Measurements from ENCODE around the gene THUMPD2.

Gene THUMPD2

DNA sequence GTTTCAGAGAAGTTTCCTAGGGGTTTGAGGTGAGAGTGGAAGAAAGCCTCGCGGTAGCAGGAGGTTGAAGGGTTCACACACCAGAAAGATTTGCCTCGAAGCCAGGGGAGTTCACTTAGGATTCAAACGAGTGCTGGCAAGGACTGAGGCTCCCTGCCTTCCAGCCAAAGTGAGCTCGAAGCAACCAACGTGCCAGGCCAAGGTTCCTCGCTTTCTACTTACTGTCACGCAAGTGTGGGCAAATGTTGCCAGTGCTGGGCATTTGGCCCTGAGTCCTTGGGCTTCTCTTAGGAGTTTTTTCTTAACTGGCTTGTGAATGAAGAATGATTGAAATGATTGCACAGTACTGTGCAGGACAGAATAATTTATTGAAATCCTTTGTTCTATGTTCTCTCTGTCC, 59.7 kb downstream of the THUMPD2 start:
- no peaks in the 10 kb centered on the region for H3K27me3 ChIP-seq (ENCODE audit: control insufficient read depth, insufficient read depth, low read length)
- no peak overlapping the region for H3K9ac ChIP-seq (ENCODE audit: low read depth, low read length)
- H3K27ac ChIP-seq (ENCODE audit: low read depth, low read length) = no peak overlapping the region
- H3K36me3 ChIP-seq (ENCODE audit: control insufficient read depth, insufficient read depth, low read length) = no peaks in the 10 kb centered on the region
- no peak overlapping the region for H3K4me3 ChIP-seq (ENCODE audit: low read depth, low read length)
- no peaks in the 10 kb centered on the region for H3K9me3 ChIP-seq (ENCODE audit: control insufficient read depth, insufficient read depth, low read length)
- H3K4me1 ChIP-seq (ENCODE audit: control insufficient read depth, insufficient read depth, low read length) = peaks cover 22% of the 10 kb centered on the region

GRCh38 chr2:39718483-39718882, 60.6 kb downstream of the THUMPD2 start:
- no peaks in the 10 kb centered on the region for H3K36me3 ChIP-seq (ENCODE audit: control insufficient read depth, insufficient read depth, low read length)
- no peaks in the 10 kb centered on the region for H3K9me3 ChIP-seq (ENCODE audit: control insufficient read depth, insufficient read depth, low read length)
- peaks cover 18% of the 10 kb centered on the region for H3K4me1 ChIP-seq (ENCODE audit: control insufficient read depth, insufficient read depth, low read length)
- no peak overlapping the region for H3K9ac ChIP-seq (ENCODE audit: low read depth, low read length)
- H3K27ac ChIP-seq (ENCODE audit: low read depth, low read length) = no peak overlapping the region
- H3K4me3 ChIP-seq (ENCODE audit: low read depth, low read length) = no peak overlapping the region
- H3K27me3 ChIP-seq (ENCODE audit: control insufficient read depth, insufficient read depth, low read length) = no peaks in the 10 kb centered on the region

- Histone ChIP-seq H3K4me1 (ENCODE audit: control insufficient read depth, insufficient read depth, low read length) (peaks cover 17% of the 10 kb centered on the region), H3K27me3 (ENCODE audit: control insufficient read depth, insufficient read depth, low read length) (no peaks in the 10 kb centered on the region), H3K9ac (ENCODE audit: low read depth, low read length) (no peak overlapping the region), H3K9me3 (ENCODE audit: control insufficient read depth, insufficient read depth, low read length) (no peaks in the 10 kb centered on the region), H3K36me3 (ENCODE audit: control insufficient read depth, insufficient read depth, low read length) (no peaks in the 10 kb centered on the region), H3K27ac (ENCODE audit: low read depth, low read length) (no peak overlapping the region), H3K4me3 (ENCODE audit: low read depth, low read length) (no peak overlapping the region)
These were observed 62.0 kb downstream of the THUMPD2 start for GRCh38 chr2:39717067-39717466.

- no peak overlapping the region for H3K27ac ChIP-seq (ENCODE audit: low read depth, low read length)
- H3K36me3 ChIP-seq (ENCODE audit: control insufficient read depth, insufficient read depth, low read length) = no peaks in the 10 kb centered on the region
- H3K4me1 ChIP-seq (ENCODE audit: control insufficient read depth, insufficient read depth, low read length) = peaks cover 11% of the 10 kb centered on the region
- H3K27me3 ChIP-seq (ENCODE audit: control insufficient read depth, insufficient read depth, low read length) = no peaks in the 10 kb centered on the region
- H3K9me3 ChIP-seq (ENCODE audit: control insufficient read depth, insufficient read depth, low read length) = no peaks in the 10 kb centered on the region
- no peak overlapping the region for H3K9ac ChIP-seq (ENCODE audit: low read depth, low read length)
- no peak overlapping the region for H3K4me3 ChIP-seq (ENCODE audit: low read depth, low read length)
These were observed 63.2 kb downstream of the THUMPD2 start for GRCh38 chr2:39715822-39716221.

DNA sequence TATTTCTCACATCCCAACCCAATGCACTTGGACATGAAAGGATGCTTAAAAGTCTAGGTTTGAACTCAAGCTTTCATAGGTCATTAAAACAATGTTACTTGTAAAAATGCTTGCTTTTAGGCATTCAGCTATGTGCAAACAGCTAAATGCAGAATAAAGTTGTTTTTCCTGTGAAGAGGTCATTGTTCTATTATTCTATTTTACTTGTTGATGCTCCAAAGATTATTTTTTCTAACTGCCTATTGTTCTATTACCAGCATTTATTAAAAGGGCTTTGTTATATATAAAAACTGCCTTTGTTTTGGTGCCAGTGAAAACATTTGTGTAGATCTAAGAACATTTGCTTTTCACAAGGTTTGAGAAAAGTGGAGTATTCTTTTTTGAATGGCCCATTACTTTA, 64.0 kb downstream of the THUMPD2 start:
- H3K9ac ChIP-seq (ENCODE audit: low read depth, low read length) = no peak overlapping the region
- peaks cover 3% of the 10 kb centered on the region; the same call in 1 of the 2 replicates for H3K4me1 ChIP-seq (ENCODE audit: control insufficient read depth, insufficient read depth, low read length)
- H3K9me3 ChIP-seq (ENCODE audit: control insufficient read depth, insufficient read depth, low read length) = no peaks in the 10 kb centered on the region
- no peak overlapping the region for H3K4me3 ChIP-seq (ENCODE audit: low read depth, low read length)
- no peaks in the 10 kb centered on the region for H3K27me3 ChIP-seq (ENCODE audit: control insufficient read depth, insufficient read depth, low read length)
- no peak overlapping the region for H3K27ac ChIP-seq (ENCODE audit: low read depth, low read length)
- no peaks in the 10 kb centered on the region for H3K36me3 ChIP-seq (ENCODE audit: control insufficient read depth, insufficient read depth, low read length)

DNA sequence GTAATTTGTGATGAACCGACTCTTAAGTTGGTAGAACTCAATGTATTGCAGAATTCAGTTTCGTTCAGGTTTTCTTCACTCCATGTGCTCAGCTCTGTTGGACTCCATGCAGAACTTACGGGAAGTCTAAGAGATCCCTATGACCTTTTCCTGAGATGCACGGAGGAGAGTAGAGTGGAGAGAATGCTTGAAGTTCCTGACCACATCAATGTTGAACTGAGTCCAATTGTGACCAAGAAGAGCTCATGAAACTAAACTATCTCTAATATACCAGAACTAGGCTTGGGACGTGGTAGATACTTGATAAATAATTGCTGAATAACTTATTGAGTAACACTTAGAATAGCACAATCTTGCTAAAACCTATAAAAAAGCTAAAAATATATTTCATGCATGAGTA, 66.1 kb downstream of the THUMPD2 start:
- H3K4me1 ChIP-seq (ENCODE audit: control insufficient read depth, insufficient read depth, low read length) = peaks cover 3% of the 10 kb centered on the region; the same call in 1 of the 2 replicates
- no peaks in the 10 kb centered on the region for H3K36me3 ChIP-seq (ENCODE audit: control insufficient read depth, insufficient read depth, low read length)
- no peak overlapping the region for H3K9ac ChIP-seq (ENCODE audit: low read depth, low read length)
- H3K27ac ChIP-seq (ENCODE audit: low read depth, low read length) = no peak overlapping the region
- no peaks in the 10 kb centered on the region for H3K27me3 ChIP-seq (ENCODE audit: control insufficient read depth, insufficient read depth, low read length)
- H3K9me3 ChIP-seq (ENCODE audit: control insufficient read depth, insufficient read depth, low read length) = no peaks in the 10 kb centered on the region
- H3K4me3 ChIP-seq (ENCODE audit: low read depth, low read length) = no peak overlapping the region

DNA sequence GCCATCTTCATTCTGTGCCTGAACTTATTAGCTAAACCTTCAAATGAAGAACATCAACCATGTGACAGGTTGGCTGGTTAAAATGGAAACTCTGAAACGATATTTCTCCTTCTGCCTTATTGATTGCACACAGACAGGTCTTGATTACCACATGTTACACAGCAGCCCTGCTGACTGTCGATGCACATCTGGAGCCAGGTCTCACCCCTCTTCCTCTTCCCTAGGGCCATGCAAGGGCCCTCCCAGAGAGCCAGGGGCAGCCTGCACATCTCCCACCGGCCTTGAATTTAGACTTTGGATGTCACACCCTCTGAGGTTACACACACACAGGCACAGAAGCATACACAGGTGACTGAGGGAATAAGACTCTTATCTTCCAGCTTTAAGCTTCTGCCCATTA, 68.3 kb downstream of the THUMPD2 start:
- no peaks in the 10 kb centered on the region for H3K27me3 ChIP-seq (ENCODE audit: control insufficient read depth, insufficient read depth, low read length)
- H3K9ac ChIP-seq (ENCODE audit: low read depth, low read length) = no peak overlapping the region
- no peaks in the 10 kb centered on the region for H3K9me3 ChIP-seq (ENCODE audit: control insufficient read depth, insufficient read depth, low read length)
- H3K27ac ChIP-seq (ENCODE audit: low read depth, low read length) = no peak overlapping the region
- H3K36me3 ChIP-seq (ENCODE audit: control insufficient read depth, insufficient read depth, low read length) = no peaks in the 10 kb centered on the region
- no peak overlapping the region for H3K4me3 ChIP-seq (ENCODE audit: low read depth, low read length)
- H3K4me1 ChIP-seq (ENCODE audit: control insufficient read depth, insufficient read depth, low read length) = peaks cover 3% of the 10 kb centered on the region; the same call in 1 of the 2 replicates

DNA sequence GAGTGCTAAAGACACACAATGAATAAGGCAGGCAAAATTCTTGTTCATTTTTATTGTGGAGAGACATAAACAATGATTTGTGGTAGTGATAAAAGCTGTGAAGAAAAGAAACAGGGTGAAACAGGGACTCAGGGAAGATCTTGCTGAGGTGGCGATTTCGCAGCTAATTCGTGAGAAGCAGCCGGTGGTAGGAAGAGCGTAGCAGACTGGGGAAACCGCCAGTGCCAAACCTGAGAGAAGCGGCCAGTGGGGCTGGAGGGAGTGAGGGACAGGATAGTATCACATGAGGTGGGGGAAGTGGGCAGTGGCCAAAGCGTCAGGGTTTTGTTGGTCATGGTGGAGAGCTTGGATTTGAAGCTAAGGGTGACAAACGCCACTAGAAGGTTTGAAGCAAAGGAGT, 71.1 kb downstream of the THUMPD2 start:
- no peak overlapping the region for H3K9ac ChIP-seq (ENCODE audit: low read depth, low read length)
- H3K36me3 ChIP-seq (ENCODE audit: control insufficient read depth, insufficient read depth, low read length) = no peaks in the 10 kb centered on the region
- no peak overlapping the region for H3K4me3 ChIP-seq (ENCODE audit: low read depth, low read length)
- no peaks in the 10 kb centered on the region for H3K9me3 ChIP-seq (ENCODE audit: control insufficient read depth, insufficient read depth, low read length)
- H3K27me3 ChIP-seq (ENCODE audit: control insufficient read depth, insufficient read depth, low read length) = no peaks in the 10 kb centered on the region
- no peaks in the 10 kb centered on the region for H3K4me1 ChIP-seq (ENCODE audit: control insufficient read depth, insufficient read depth, low read length)
- H3K27ac ChIP-seq (ENCODE audit: low read depth, low read length) = no peak overlapping the region

DNA sequence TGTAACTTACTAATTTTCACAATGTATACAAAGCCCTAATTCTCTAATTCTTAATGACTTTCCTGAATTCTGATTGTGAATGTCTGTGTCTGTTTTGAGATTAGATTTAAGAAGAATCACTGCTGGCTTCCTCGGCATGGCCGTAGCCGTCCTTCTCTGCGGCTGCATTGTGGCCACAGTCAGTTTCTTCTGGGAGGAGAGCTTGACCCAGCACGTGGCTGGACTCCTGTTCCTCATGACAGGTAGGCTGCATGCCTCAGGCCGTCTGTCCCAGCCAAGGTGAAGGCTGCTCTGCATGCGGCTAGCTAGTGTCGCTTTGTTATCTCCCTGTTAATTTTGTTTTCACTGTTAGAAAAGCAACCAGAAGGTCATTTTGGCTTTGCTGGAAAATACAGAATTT, 72.1 kb downstream of the THUMPD2 start:
- Histone ChIP-seq H3K9me3 (ENCODE audit: control insufficient read depth, insufficient read depth, low read length) (peaks cover under 1% of the 10 kb centered on the region; the same call in 1 of the 2 replicates), H3K36me3 (ENCODE audit: control insufficient read depth, insufficient read depth, low read length) (no peaks in the 10 kb centered on the region), H3K9ac (ENCODE audit: low read depth, low read length) (no peak overlapping the region), H3K4me1 (ENCODE audit: control insufficient read depth, insufficient read depth, low read length) (no peaks in the 10 kb centered on the region), H3K4me3 (ENCODE audit: low read depth, low read length) (no peak overlapping the region), H3K27ac (ENCODE audit: low read depth, low read length) (no peak overlapping the region), H3K27me3 (ENCODE audit: control insufficient read depth, insufficient read depth, low read length) (no peaks in the 10 kb centered on the region)

DNA sequence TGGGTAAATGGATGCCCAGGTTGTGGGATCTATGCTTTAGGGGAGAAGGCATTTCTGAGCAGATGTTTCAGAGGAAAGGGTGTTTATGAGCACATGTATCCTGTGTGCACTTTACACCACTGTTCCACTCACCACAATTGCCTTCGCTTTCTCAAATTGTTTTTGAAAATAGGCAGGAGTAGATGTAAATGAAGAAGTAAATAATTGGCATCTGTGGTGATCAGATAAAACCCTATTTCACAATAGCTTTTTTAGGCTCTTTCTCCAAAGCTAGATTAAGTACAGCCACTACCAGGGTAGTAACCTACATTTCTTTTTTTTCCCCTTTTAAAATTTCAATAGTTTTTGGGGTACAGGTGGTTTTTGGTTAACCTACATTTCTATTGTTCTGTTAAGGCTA, 72.7 kb downstream of the THUMPD2 start:
- Histone ChIP-seq H3K27me3 (ENCODE audit: control insufficient read depth, insufficient read depth, low read length) (no peaks in the 10 kb centered on the region), H3K4me1 (ENCODE audit: control insufficient read depth, insufficient read depth, low read length) (no peaks in the 10 kb centered on the region), H3K9me3 (ENCODE audit: control insufficient read depth, insufficient read depth, low read length) (peaks cover 7% of the 10 kb centered on the region; the same call in 1 of the 2 replicates), H3K27ac (ENCODE audit: low read depth, low read length) (no peak overlapping the region), H3K36me3 (ENCODE audit: control insufficient read depth, insufficient read depth, low read length) (no peaks in the 10 kb centered on the region), H3K4me3 (ENCODE audit: low read depth, low read length) (no peak overlapping the region), H3K9ac (ENCODE audit: low read depth, low read length) (no peak overlapping the region)

- no peak overlapping the region for H3K4me3 ChIP-seq (ENCODE audit: low read depth, low read length)
- H3K4me1 ChIP-seq (ENCODE audit: control insufficient read depth, insufficient read depth, low read length) = no peaks in the 10 kb centered on the region
- H3K27me3 ChIP-seq (ENCODE audit: control insufficient read depth, insufficient read depth, low read length) = no peaks in the 10 kb centered on the region
- H3K27ac ChIP-seq (ENCODE audit: low read depth, low read length) = no peak overlapping the region
- H3K9ac ChIP-seq (ENCODE audit: low read depth, low read length) = no peak overlapping the region
- peaks cover 11% of the 10 kb centered on the region; the same call in 1 of the 2 replicates for H3K9me3 ChIP-seq (ENCODE audit: control insufficient read depth, insufficient read depth, low read length)
- H3K36me3 ChIP-seq (ENCODE audit: control insufficient read depth, insufficient read depth, low read length) = no peaks in the 10 kb centered on the region
These were observed 73.4 kb downstream of the THUMPD2 start for GRCh38 chr2:39705638-39706037.

- no peaks in the 10 kb centered on the region for H3K27me3 ChIP-seq (ENCODE audit: control insufficient read depth, insufficient read depth, low read length)
- no peak overlapping the region for H3K4me3 ChIP-seq (ENCODE audit: low read depth, low read length)
- H3K27ac ChIP-seq (ENCODE audit: low read depth, low read length) = no peak overlapping the region
- H3K4me1 ChIP-seq (ENCODE audit: control insufficient read depth, insufficient read depth, low read length) = no peaks in the 10 kb centered on the region
- no peak overlapping the region for H3K9ac ChIP-seq (ENCODE audit: low read depth, low read length)
- no peaks in the 10 kb centered on the region for H3K36me3 ChIP-seq (ENCODE audit: control insufficient read depth, insufficient read depth, low read length)
- peaks cover 16% of the 10 kb centered on the region for H3K9me3 ChIP-seq (ENCODE audit: control insufficient read depth, insufficient read depth, low read length)
These were observed 74.5 kb downstream of the THUMPD2 start for GRCh38 chr2:39704540-39704939.

All from HUES48 (cell line).